Loucy (cell line): Measurements from ENCODE around the gene PLXNB1.

Experiments
- H2AFZ ChIP-seq: fragments of 200-600 bp; sonication (generic); 2 replicates; pipeline ENCODE4 v1.6.0; 2016; ENCODE audit warnings: antibody characterized with exemption, mild to moderate bottlenecking, low read length, moderate library complexity
- H3F3A ChIP-seq: fragments of 200-600 bp; 2 replicates; pipeline ENCODE4 v1.6.0; 2016; ENCODE audit warnings: antibody characterized with exemption, low read depth, mild to moderate bottlenecking
- H3K27me3 ChIP-seq: fragments of 200-600 bp; sonication (generic); 2 replicates; pipeline ENCODE4 v1.6.1; 2014; ENCODE audit warnings: low read length, mild to moderate bottlenecking; ENCODE audit not compliant: insufficient read depth, poor library complexity, severe bottlenecking
- H3K36me3 ChIP-seq: fragments of 200-600 bp; sonication (generic); 2 replicates; pipeline ENCODE4 v1.6.1; 2016; ENCODE audit warnings: low read length; ENCODE audit not compliant: insufficient read depth
- H3K4me1 ChIP-seq: fragments of 200-600 bp; sonication (generic); 2 replicates; pipeline ENCODE4 v1.5.1; 2014; ENCODE audit warnings: low read length, mild to moderate bottlenecking; ENCODE audit not compliant: insufficient read depth, poor library complexity, severe bottlenecking
- H3K4me2 ChIP-seq: fragments of 200-600 bp; sonication (generic); 2 replicates; pipeline ENCODE4 v1.6.0; 2014; ENCODE audit warnings: antibody characterized with exemption, low read length, low read depth, mild to moderate bottlenecking; ENCODE audit not compliant: poor library complexity, severe bottlenecking
- H3K4me3 ChIP-seq: fragments of 200-600 bp; sonication (generic); 2 replicates; pipeline ENCODE4 v1.5.1; 2014; ENCODE audit warnings: low read length, mild to moderate bottlenecking, mixed read lengths; ENCODE audit not compliant: poor library complexity, severe bottlenecking
- H3K79me2 ChIP-seq: fragments of 200-600 bp; sonication (generic); 2 replicates; pipeline ENCODE4 v1.6.1; 2014; ENCODE audit warnings: low read length; ENCODE audit not compliant: insufficient read depth
- H3K9ac ChIP-seq: fragments of 200-600 bp; sonication (generic); 2 replicates; pipeline ENCODE4 v1.6.0; 2014; ENCODE audit warnings: mild to moderate bottlenecking, low read depth, low read length, moderate library complexity; ENCODE audit not compliant: poor library complexity, severe bottlenecking
- H3K9me2 ChIP-seq: fragments of 200-600 bp; sonication (generic); replicated peaks from 2 replicates; pipeline ENCODE4 v1.6.1; 2016; ENCODE audit warnings: low read depth, low read length, mixed read lengths
- H3K9me3 ChIP-seq: fragments of 200-600 bp; sonication (generic); 2 replicates; pipeline ENCODE4 v1.6.1; 2014; ENCODE audit warnings: mild to moderate bottlenecking, antibody characterized with exemption, low read length, low read depth; ENCODE audit not compliant: insufficient read depth
- H4K20me1 ChIP-seq: fragments of 200-600 bp; sonication (generic); 2 replicates; pipeline ENCODE4 v1.6.0; 2014; ENCODE audit warnings: antibody characterized with exemption, low read length, mild to moderate bottlenecking; ENCODE audit not compliant: insufficient read depth, poor library complexity, severe bottlenecking
- CTCF ChIP-seq: fragments of 200-600 bp; sonication (generic); conservative IDR thresholded peaks from 2 replicates; pipeline ENCODE4 v1.5.1; 2014; ENCODE audit warnings: mild to moderate bottlenecking, antibody characterized with exemption, low read length
- EZH2phosphoT487 ChIP-seq: fragments of 200-600 bp; IDR thresholded peaks from 2 replicates; pipeline ENCODE4 v1.6.1; 2018; ENCODE audit warnings: antibody characterized with exemption, mild to moderate bottlenecking, moderate library complexity, borderline replicate concordance

Gene PLXNB1

GRCh38 chr3:48387634-48388033, 42.3 kb downstream of the PLXNB1 start:
- Histone ChIP-seq H2AFZ (no peak overlapping the region), H3F3A (no peaks in the 10 kb centered on the region), H3K9me2 (no peaks in the 10 kb centered on the region), H3K4me1 (no peaks in the 10 kb centered on the region), H3K27me3 (no peaks in the 10 kb centered on the region), H4K20me1 (no peaks in the 10 kb centered on the region), H3K9me3 (no peaks in the 10 kb centered on the region), H3K36me3 (no peaks in the 10 kb centered on the region), H3K4me3 (no peak overlapping the region), H3K79me2 (no peaks in the 10 kb centered on the region), H3K4me2 (no peak overlapping the region), H3K9ac (no peak overlapping the region)
- TF ChIP-seq EZH2phosphoT487: no peak
- TF ChIP-seq CTCF: no peak

GRCh38 chr3:48372862-48373435, 56.9 kb downstream of the PLXNB1 start:
- H3K36me3 ChIP-seq: no peaks in the 10 kb centered on the region
- no peaks in the 10 kb centered on the region for H3K4me1 ChIP-seq
- H2AFZ ChIP-seq: no peak overlapping the region
- no peak for TF ChIP-seq CTCF
- TF ChIP-seq EZH2phosphoT487: no peak
- no peaks in the 10 kb centered on the region for H3K79me2 ChIP-seq
- H3K9me2 ChIP-seq: no peaks in the 10 kb centered on the region
- no peak overlapping the region for H3K9ac ChIP-seq
- H3K4me3 ChIP-seq: no peak overlapping the region
- H3K9me3 ChIP-seq: no peaks in the 10 kb centered on the region
- no peaks in the 10 kb centered on the region for H3F3A ChIP-seq
- H3K27me3 ChIP-seq: no peaks in the 10 kb centered on the region
- no peaks in the 10 kb centered on the region for H4K20me1 ChIP-seq
- H3K4me2 ChIP-seq: no peak overlapping the region

- Histone ChIP-seq H3K9me2 (no peaks in the 10 kb centered on the region), H3K36me3 (no peaks in the 10 kb centered on the region), H4K20me1 (no peaks in the 10 kb centered on the region), H3K4me3 (no peak overlapping the region), H3K27me3 (no peaks in the 10 kb centered on the region), H3K79me2 (no peaks in the 10 kb centered on the region), H3K4me1 (no peaks in the 10 kb centered on the region), H2AFZ (no peak overlapping the region), H3F3A (no peaks in the 10 kb centered on the region), H3K9me3 (no peaks in the 10 kb centered on the region), H3K4me2 (no peak overlapping the region), H3K9ac (no peak overlapping the region)
- no peak for TF ChIP-seq EZH2phosphoT487
- TF ChIP-seq CTCF: no peak
Measured at GRCh38 chr3:48372377-48372770, 57.5 kb downstream of the PLXNB1 start.
